Stimulated activated CD4-positive, alpha-beta T cell treated with anti-CD3 and anti-CD28 coated beads, Interleukin-1b, Interleukin-23, amount 100 ng/mL, for 48 hours (primary cell): ENCODE data around the gene TRMT44.
"Not testable (repeated sequence)": the region's sequence is repeated elsewhere in the genome, so short reads cannot be mapped to it uniquely, and the experiment has no call there.

Experiments used
- DNase-seq: peaks from one replicate; pipeline ENCODE4 v3.0.0-alpha.2; 2020

Gene TRMT44

GRCh38 chr4:8440492-8441311 is at the start of gene TRMT44, which contains the start of gene ACOX3:
TRMT44 (plus strand) TSS chr4:8440777; CDS start chr4:8440823, 46 bp downstream.
ACOX3 (minus strand) TSS chr4:8440723; CDS start chr4:8416521, 24,202 bp downstream.
- peak; percentile 92 for DNase-seq

- no peak for DNase-seq
Observed at GRCh38 chr4:8391071-8391470, 49.5 kb upstream of the TRMT44 start.

GRCh38 chr4:8391972-8392371 is 48.6 kb upstream of the TRMT44 start:
- DNase-seq: no peak

- DNase-seq: no peak
Observed at GRCh38 chr4:8392591-8393190, 47.9 kb upstream of the TRMT44 start.

- DNase-seq: no peak
Observed at GRCh38 chr4:8393593-8394038, 47.0 kb upstream of the TRMT44 start.

- no peak for DNase-seq
Observed at GRCh38 chr4:8394061-8394519, 46.5 kb upstream of the TRMT44 start.

GRCh38 chr4:8394806-8395205 is 45.8 kb upstream of the TRMT44 start:
- no peak for DNase-seq

- DNase-seq: no peak
Observed at GRCh38 chr4:8395504-8396296, 44.9 kb upstream of the TRMT44 start.

- no peak for DNase-seq
Observed at GRCh38 chr4:8396762-8397406, 43.7 kb upstream of the TRMT44 start.

GRCh38 chr4:8398347-8398746 is 42.2 kb upstream of the TRMT44 start:
- no peak for DNase-seq

- DNase-seq: no peak
Observed at GRCh38 chr4:8399298-8399697, 41.3 kb upstream of the TRMT44 start.

GRCh38 chr4:8400632-8401325 is 39.8 kb upstream of the TRMT44 start:
- no peak for DNase-seq

GRCh38 chr4:8401665-8402064 is 38.9 kb upstream of the TRMT44 start:
- no peak for DNase-seq

- DNase-seq: no peak
Observed at GRCh38 chr4:8402181-8402597, 38.4 kb upstream of the TRMT44 start.

GRCh38 chr4:8402640-8403039 is 37.9 kb upstream of the TRMT44 start:
- no peak for DNase-seq

GRCh38 chr4:8403173-8403753 is 37.3 kb upstream of the TRMT44 start:
- peak; percentile 35 for DNase-seq

- no peak for DNase-seq
Observed at GRCh38 chr4:8403976-8404375, 36.6 kb upstream of the TRMT44 start.

- DNase-seq: no peak
Observed at GRCh38 chr4:8404791-8405515, 35.6 kb upstream of the TRMT44 start.

- DNase-seq: no peak
Observed at GRCh38 chr4:8405516-8405875, 35.1 kb upstream of the TRMT44 start.

- DNase-seq: not testable (repeated sequence)
Observed at GRCh38 chr4:8406887-8407286, 33.7 kb upstream of the TRMT44 start.

GRCh38 chr4:8407316-8407715 is 33.3 kb upstream of the TRMT44 start:
- no peak for DNase-seq
